ENCODE results near the gene CETP.

- TF ChIP-seq NFATC3 (IDR thresholded peaks at IDR 0.05) (no peak), ZNF174 (CRISPR knock-in tag; IDR thresholded peaks at IDR 0.05) (no peak), FIP1L1 (IDR thresholded peaks at IDR 0.05; ENCODE audit: low read depth, low read length, poor library complexity, severe bottlenecking) (no peak), KDM1A (IDR thresholded peaks at IDR 0.05) (no peak), HCFC1 (IDR thresholded peaks at IDR 0.05; ENCODE audit: low read depth, low read length) (no peak), MED1 (CRISPR knock-in tag; IDR thresholded peaks at IDR 0.05; ENCODE audit: borderline replicate concordance) (no peak), TAF1 (IDR thresholded peaks at IDR 0.05; ENCODE audit: control insufficient read depth, extremely low read depth, insufficient read depth, low read length, severe bottlenecking) (no peak), CREM (IDR thresholded peaks at IDR 0.05; ENCODE audit: low read depth) (no peak), JUND (IDR thresholded peaks at IDR 0.05; ENCODE audit: borderline replicate concordance, low read depth, low read length) (no peak), JUND (tag; IDR thresholded peaks at IDR 0.05; ENCODE audit: borderline replicate concordance, low read depth, low read length) (no peak), CTCF (IDR thresholded peaks at IDR 0.05 in 2 of 3, conservative IDR thresholded peaks at IDR 0.05 in 1 of 3; ENCODE audit: insufficient read depth in 2 of 3, low read depth in 1 of 3, low read length in 3 of 3) (no peak), MNT (conservative IDR thresholded peaks at IDR 0.05) (no peak), REST (IDR thresholded peaks at IDR 0.05; ENCODE audit: borderline replicate concordance) (no peak), REST (CRISPR knock-in tag; IDR thresholded peaks at IDR 0.05; ENCODE audit: low read depth) (no peak), ZNF766 (CRISPR knock-in tag; conservative IDR thresholded peaks at IDR 0.05) (no peak)
Observed at GRCh38 chr16:56914896-56915295, 46.9 kb upstream of the CETP start.

Measured in K562 (cell line).